ENCODE results near the gene PDE1C.

DNA sequence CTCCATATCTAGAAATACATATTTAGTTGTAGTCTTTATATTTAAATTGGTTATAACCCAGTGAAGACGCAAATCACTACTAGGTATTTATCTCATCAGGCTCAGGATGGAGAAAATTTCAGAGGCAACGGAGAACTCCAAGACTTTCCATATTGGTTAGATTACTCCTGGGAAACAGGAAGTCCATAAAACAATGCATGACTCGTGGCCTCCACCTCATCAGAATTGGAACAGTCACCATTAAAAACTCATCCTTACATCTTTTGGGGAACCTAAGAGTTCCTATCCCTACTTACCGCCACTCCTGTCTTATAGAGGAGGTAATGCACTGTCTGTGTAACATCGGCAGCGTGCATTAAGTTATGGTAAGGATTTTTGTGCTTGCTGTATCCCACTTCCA is 205.6 kb downstream of the PDE1C start:
- TF ChIP-seq CTCF (IDR thresholded peaks at IDR 0.05; ENCODE audit: low read depth, low read length): no peak
- no peak for TF ChIP-seq EZH2phosphoT487 (IDR thresholded peaks at IDR 0.05; ENCODE audit: low read depth)

Data from OCI-LY3 (cell line).